ENCODE results near the gene EGLN3. TPM values are rescaled to one million over a fixed set of nuclear protein-coding genes. Genes with fewer than 3 reads are reported as not detected.

The EGLN3 gene
- polyA plus RNA-seq, 1 donor from 2014 or later: not detected

DNA sequence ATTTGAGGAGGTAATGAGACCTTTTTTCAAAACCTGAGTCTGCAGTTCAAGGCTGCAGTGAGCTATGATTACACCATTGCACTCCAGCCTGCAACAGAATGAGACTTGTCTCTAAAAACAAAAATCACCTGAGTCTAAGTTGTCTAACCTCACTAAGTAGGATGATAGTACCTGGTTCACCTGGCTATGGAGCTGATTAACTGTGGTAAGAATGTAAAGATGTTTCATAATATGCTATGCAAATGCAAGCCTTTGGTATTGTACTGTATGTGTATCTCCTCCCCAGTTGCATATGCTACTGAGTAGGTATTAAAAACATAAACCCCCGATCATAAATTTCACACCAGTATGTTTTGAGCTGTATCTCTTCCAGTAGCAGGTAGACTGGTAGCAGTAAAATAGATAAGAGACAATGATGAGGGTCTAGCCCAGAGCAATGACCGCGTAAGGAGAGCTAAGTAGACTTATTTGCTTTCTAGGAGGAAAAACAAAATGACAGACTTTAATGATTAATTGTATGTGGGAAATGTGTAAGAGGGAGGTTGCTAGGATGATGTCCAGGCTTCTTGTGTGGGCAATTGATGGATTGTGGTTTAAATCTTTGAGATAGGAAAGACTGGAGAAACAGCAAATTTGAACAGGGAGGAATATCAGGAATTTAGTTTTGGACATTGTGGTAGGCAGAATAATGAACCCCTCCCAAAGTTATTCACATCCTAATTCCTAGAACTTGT is 41.6 kb upstream of the EGLN3 start:
- Histone ChIP-seq H3K27ac (ENCODE audit: low read length) (no peak overlapping the region), H3F3A (ENCODE audit: insufficient read depth, low read length, poor library complexity, severe bottlenecking) (no peaks in the 10 kb centered on the region), H3K36me3 (ENCODE audit: insufficient read depth, low read length) (no peaks in the 10 kb centered on the region), H4K20me1 (ENCODE audit: insufficient read depth) (no peaks in the 10 kb centered on the region), H3K9me3 (ENCODE audit: low read length) (no peaks in the 10 kb centered on the region), H2AFZ (ENCODE audit: low read depth, low read length) (no peak overlapping the region), H3K9me2 (ENCODE audit: insufficient read depth, low read length) (no peaks in the 10 kb centered on the region), H3K27me3 (ENCODE audit: insufficient read depth, low read depth, low read length) (no peaks in the 10 kb centered on the region), H3K9ac (ENCODE audit: low read length) (no peak overlapping the region), H3K4me2 (ENCODE audit: low read length) (no peak overlapping the region), H3K79me2 (replicated peaks; ENCODE audit: insufficient read depth, low read length) (no peaks in the 10 kb centered on the region), H3K4me3 (ENCODE audit: low read length) (no peak overlapping the region)
- no peak for TF ChIP-seq TAF1 (IDR thresholded peaks at IDR 0.05; ENCODE audit: low read depth)
- TF ChIP-seq EZH2 (IDR thresholded peaks at IDR 0.05; ENCODE audit: borderline replicate concordance, insufficient read depth, low read length, poor library complexity, severe bottlenecking): no peak
- TF ChIP-seq RAD21 (conservative IDR thresholded peaks at IDR 0.05): no peak
- TF ChIP-seq, protein P1, sequence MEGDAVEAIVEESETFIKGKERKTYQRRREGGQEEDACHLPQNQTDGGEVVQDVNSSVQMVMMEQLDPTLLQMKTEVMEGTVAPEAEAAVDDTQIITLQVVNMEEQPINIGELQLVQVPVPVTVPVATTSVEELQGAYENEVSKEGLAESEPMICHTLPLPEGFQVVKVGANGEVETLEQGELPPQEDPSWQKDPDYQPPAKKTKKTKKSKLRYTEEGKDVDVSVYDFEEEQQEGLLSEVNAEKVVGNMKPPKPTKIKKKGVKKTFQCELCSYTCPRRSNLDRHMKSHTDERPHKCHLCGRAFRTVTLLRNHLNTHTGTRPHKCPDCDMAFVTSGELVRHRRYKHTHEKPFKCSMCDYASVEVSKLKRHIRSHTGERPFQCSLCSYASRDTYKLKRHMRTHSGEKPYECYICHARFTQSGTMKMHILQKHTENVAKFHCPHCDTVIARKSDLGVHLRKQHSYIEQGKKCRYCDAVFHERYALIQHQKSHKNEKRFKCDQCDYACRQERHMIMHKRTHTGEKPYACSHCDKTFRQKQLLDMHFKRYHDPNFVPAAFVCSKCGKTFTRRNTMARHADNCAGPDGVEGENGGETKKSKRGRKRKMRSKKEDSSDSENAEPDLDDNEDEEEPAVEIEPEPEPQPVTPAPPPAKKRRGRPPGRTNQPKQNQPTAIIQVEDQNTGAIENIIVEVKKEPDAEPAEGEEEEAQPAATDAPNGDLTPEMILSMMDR (IDR thresholded peaks at IDR 0.05; ENCODE audit: poor library complexity, severe bottlenecking): no peak
- TF ChIP-seq POLR2AphosphoS5 (IDR thresholded peaks at IDR 0.05): no peak
- TF ChIP-seq, protein P2, sequence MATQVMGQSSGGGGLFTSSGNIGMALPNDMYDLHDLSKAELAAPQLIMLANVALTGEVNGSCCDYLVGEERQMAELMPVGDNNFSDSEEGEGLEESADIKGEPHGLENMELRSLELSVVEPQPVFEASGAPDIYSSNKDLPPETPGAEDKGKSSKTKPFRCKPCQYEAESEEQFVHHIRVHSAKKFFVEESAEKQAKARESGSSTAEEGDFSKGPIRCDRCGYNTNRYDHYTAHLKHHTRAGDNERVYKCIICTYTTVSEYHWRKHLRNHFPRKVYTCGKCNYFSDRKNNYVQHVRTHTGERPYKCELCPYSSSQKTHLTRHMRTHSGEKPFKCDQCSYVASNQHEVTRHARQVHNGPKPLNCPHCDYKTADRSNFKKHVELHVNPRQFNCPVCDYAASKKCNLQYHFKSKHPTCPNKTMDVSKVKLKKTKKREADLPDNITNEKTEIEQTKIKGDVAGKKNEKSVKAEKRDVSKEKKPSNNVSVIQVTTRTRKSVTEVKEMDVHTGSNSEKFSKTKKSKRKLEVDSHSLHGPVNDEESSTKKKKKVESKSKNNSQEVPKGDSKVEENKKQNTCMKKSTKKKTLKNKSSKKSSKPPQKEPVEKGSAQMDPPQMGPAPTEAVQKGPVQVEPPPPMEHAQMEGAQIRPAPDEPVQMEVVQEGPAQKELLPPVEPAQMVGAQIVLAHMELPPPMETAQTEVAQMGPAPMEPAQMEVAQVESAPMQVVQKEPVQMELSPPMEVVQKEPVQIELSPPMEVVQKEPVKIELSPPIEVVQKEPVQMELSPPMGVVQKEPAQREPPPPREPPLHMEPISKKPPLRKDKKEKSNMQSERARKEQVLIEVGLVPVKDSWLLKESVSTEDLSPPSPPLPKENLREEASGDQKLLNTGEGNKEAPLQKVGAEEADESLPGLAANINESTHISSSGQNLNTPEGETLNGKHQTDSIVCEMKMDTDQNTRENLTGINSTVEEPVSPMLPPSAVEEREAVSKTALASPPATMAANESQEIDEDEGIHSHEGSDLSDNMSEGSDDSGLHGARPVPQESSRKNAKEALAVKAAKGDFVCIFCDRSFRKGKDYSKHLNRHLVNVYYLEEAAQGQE (IDR thresholded peaks at IDR 0.05; ENCODE audit: borderline replicate concordance): no peak
- TF ChIP-seq MXI1 (conservative IDR thresholded peaks at IDR 0.05; ENCODE audit: poor library complexity, severe bottlenecking): no peak
- TF ChIP-seq EP300 (conservative IDR thresholded peaks at IDR 0.05; ENCODE audit: poor library complexity, severe bottlenecking): no peak
- no peak for TF ChIP-seq SMC3 (conservative IDR thresholded peaks at IDR 0.05; ENCODE audit: poor library complexity)

DNA sequence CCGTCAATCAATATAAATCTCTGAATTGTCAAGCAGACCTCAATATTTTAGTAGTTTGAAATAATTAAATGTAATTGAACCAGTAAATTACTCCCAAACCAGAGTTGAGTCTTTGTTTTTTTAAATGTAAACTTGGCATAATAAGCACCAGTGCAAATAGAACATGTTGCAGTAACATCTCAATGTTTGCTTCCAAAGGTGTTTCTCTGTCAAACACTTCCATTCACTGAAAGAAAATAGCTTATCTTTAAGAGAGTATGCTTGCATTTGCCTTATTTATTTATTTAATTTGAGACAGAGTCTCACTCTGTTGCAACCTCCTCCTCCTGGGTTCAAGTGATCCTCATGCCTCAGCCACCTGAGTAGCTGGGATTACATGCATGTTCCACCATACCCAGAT is 39.9 kb upstream of the EGLN3 start:
- no peaks in the 10 kb centered on the region for H3F3A ChIP-seq (ENCODE audit: insufficient read depth, low read length, poor library complexity, severe bottlenecking)

More for the DNA sequence above, 39.9 kb upstream of the EGLN3 start:
- Histone ChIP-seq H3K9ac (ENCODE audit: low read length) (no peak overlapping the region), H3K9me3 (ENCODE audit: low read length) (no peaks in the 10 kb centered on the region), H3K27me3 (ENCODE audit: insufficient read depth, low read depth, low read length) (no peaks in the 10 kb centered on the region), H3K9me2 (ENCODE audit: insufficient read depth, low read length) (no peaks in the 10 kb centered on the region), H3K4me3 (ENCODE audit: low read length) (no peak overlapping the region), H2AFZ (ENCODE audit: low read depth, low read length) (no peak overlapping the region), H3K4me2 (ENCODE audit: low read length) (no peak overlapping the region), H3K27ac (ENCODE audit: low read length) (no peak overlapping the region), H4K20me1 (ENCODE audit: insufficient read depth) (no peaks in the 10 kb centered on the region), H3K79me2 (replicated peaks; ENCODE audit: insufficient read depth, low read length) (no peaks in the 10 kb centered on the region), H3K36me3 (ENCODE audit: insufficient read depth, low read length) (no peaks in the 10 kb centered on the region)
- TF ChIP-seq TAF1 (IDR thresholded peaks at IDR 0.05; ENCODE audit: low read depth) (no peak), EP300 (conservative IDR thresholded peaks at IDR 0.05; ENCODE audit: poor library complexity, severe bottlenecking) (no peak), EZH2 (IDR thresholded peaks at IDR 0.05; ENCODE audit: borderline replicate concordance, insufficient read depth, low read length, poor library complexity, severe bottlenecking) (no peak), POLR2AphosphoS5 (IDR thresholded peaks at IDR 0.05) (no peak), MXI1 (conservative IDR thresholded peaks at IDR 0.05; ENCODE audit: poor library complexity, severe bottlenecking) (no peak), RAD21 (conservative IDR thresholded peaks at IDR 0.05) (no peak), SMC3 (conservative IDR thresholded peaks at IDR 0.05; ENCODE audit: poor library complexity) (no peak)
- TF ChIP-seq, protein P1 (IDR thresholded peaks at IDR 0.05; ENCODE audit: poor library complexity, severe bottlenecking): no peak
- TF ChIP-seq, protein P2 (IDR thresholded peaks at IDR 0.05; ENCODE audit: borderline replicate concordance): no peak

Measured in neural cell (in vitro differentiated cells).